Tibial nerve (tissue), 3 donors: Measurements from ENCODE around the gene SLC38A1.
A peak's percentile ranks its signal among the peaks of the same experiment; 100 is the strongest.

Source experiments
- EP300 ChIP-seq, 2 donors: sonication (generic); formaldehyde crosslinking; IDR thresholded peaks; one replicate each; pipeline ENCODE4 v1.6.1; 2017; ENCODE audit warnings: antibody characterized with exemption in 2 of 2, mild to moderate bottlenecking in 1 of 2
- POLR2A ChIP-seq, 2 donors: fragments of 450-650 bp; IDR thresholded peaks; one replicate each; pipeline ENCODE4 v1.6.1; 2017; ENCODE audit warnings: antibody characterized with exemption in 2 of 2, mild to moderate bottlenecking in 2 of 2, moderate library complexity in 2 of 2

DNA sequence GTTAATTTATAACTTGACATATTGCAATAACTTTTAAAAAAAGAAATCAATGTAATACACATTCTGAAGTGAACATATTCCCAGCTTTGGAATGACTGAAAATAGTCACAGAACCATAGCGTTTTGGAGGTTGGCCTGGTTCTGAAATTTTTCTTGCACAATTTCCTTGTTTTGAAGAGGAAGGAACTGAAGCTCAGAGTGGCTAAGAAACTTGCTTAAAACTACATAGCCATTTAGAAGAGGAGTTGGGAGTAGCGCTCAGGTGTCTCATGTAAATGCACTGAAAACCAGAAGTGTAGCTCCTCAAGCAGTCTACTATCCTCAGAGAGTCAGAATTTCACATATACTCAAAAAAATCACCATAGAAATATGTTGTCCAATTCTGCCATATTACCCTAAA, 41.2 kb downstream of the SLC38A1 start:
- TF ChIP-seq POLR2A (IDR thresholded peaks at IDR 0.05): no peak
- TF ChIP-seq EP300 (IDR thresholded peaks at IDR 0.05): peak in 1 of 2 donors; percentile 9
